GM18870 (cell line): ENCODE data around the gene DEFB124.
"Not testable (repeated sequence)": the region's sequence is repeated elsewhere in the genome, so short reads cannot be mapped to it uniquely, and the experiment has no call there.

ENCODE experiments used
- ATAC-seq: cut with Tn5 transposase; IDR thresholded peaks from one replicate; pipeline ENCODE4 v1.9.1; 2021; ENCODE audit warnings: moderate library complexity; ENCODE audit not compliant: unreplicated experiment

DEFB124 gene

GRCh38 chr20:31426891-31427551 is 47.9 kb downstream of the DEFB124 start:
- not testable (repeated sequence) for ATAC-seq

GRCh38 chr20:31425797-31426196 is 49.1 kb downstream of the DEFB124 start:
- ATAC-seq: no peak

- no peak for ATAC-seq
Measured at GRCh38 chr20:31418307-31418706, 56.6 kb downstream of the DEFB124 start.

- no peak for ATAC-seq
Measured at GRCh38 chr20:31415653-31416052, 59.3 kb downstream of the DEFB124 start.
